Measurements from ENCODE around the gene TARS2. TPM values are rescaled to one million over a fixed set of nuclear protein-coding genes. Genes with fewer than 3 reads are reported as not detected.

Gene TARS2
- total and polyA plus RNA-seq, 2 of the 13 experiments (the other 11 are each of a cell fraction or from before 2014, with no cell fraction given): 21.3 to 22.8 TPM

DNA sequence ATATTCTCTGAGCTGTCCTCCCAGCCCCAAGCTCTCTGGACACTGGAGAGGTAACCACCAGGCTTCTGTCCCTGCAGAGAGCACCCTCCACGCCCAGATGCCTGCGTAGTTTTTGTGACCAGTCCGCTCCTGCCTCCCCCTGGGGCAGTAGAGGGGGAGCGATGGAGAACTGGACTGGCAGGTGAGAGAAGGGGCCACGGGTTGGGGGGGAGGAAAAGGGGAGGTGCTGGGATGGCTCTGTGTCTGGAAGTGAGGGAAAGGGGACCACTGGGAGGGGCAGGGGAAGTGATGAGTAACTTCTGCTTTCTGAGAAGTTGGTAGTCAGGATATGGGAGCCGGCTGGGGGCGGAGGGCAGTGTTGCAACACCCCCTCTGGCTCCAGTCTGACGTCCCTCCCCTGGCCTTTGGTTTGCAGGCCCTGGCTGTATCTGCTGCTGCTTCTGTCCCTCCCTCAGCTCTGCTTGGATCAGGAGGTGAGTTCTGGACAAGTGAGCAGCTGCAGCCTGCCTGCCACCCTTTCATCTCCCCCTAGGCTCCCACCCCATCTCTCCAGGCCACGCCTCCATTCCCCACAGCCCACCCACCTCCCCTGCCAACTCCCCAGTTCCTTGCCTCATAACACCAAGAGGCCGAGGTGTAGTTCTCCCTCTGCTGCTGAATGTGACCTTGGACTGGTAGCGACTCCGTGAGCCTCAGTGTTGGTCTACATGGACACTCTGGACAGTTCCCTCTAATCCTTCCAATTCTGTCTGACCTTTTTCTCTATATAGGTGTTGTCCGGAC is 65.1 kb downstream of the TARS2 start (continued):
- TF ChIP-seq SOX5 (CRISPR knock-in tag; IDR thresholded peaks at IDR 0.05; ENCODE audit: borderline replicate concordance): no peak
- TF ChIP-seq KLF13 (CRISPR knock-in tag; IDR thresholded peaks at IDR 0.05): no peak
- 0 out of 2 replicates have a peak, but pooled peaks have one; percentile 39 for TF ChIP-seq TAF1 (CRISPR knock-in tag; IDR thresholded peaks at IDR 0.05)
- no peak for TF ChIP-seq CCAR2 (optimal IDR thresholded peaks at IDR 0.05; ENCODE audit: low read depth, low read length)
- TF ChIP-seq, protein P1, sequence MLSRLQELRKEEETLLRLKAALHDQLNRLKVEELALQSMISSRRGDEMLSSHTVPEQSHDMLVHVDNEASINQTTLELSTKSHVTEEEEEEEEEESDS (CRISPR knock-in tag; IDR thresholded peaks at IDR 0.05; ENCODE audit: borderline replicate concordance): no peak
- peak; percentile 45; the same call in 1 of the 2 replicates for TF ChIP-seq NCOA2 (CRISPR knock-in tag; IDR thresholded peaks at IDR 0.05)
- TF ChIP-seq, protein P2, sequence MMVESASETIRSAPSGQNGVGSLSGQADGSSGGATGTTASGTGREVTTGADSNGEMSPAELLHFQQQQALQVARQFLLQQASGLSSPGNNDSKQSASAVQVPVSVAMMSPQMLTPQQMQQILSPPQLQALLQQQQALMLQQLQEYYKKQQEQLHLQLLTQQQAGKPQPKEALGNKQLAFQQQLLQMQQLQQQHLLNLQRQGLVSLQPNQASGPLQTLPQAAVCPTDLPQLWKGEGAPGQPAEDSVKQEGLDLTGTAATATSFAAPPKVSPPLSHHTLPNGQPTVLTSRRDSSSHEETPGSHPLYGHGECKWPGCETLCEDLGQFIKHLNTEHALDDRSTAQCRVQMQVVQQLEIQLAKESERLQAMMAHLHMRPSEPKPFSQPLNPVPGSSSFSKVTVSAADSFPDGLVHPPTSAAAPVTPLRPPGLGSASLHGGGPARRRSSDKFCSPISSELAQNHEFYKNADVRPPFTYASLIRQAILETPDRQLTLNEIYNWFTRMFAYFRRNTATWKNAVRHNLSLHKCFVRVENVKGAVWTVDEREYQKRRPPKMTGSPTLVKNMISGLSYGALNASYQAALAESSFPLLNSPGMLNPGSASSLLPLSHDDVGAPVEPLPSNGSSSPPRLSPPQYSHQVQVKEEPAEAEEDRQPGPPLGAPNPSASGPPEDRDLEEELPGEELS (CRISPR knock-in tag; IDR thresholded peaks at IDR 0.05): peak; percentile 66; the same call in 1 of the 2 replicates
- TF ChIP-seq PAWR (CRISPR knock-in tag; IDR thresholded peaks at IDR 0.05; ENCODE audit: borderline replicate concordance): no peak
- TF ChIP-seq ZMYM3 (CRISPR knock-in tag; IDR thresholded peaks at IDR 0.05): no peak
- TF ChIP-seq ZNF749 (CRISPR knock-in tag; IDR thresholded peaks at IDR 0.05; ENCODE audit: borderline replicate concordance): peak; percentile 22; the same call in 1 of the 2 replicates
- TF ChIP-seq, protein P3, sequence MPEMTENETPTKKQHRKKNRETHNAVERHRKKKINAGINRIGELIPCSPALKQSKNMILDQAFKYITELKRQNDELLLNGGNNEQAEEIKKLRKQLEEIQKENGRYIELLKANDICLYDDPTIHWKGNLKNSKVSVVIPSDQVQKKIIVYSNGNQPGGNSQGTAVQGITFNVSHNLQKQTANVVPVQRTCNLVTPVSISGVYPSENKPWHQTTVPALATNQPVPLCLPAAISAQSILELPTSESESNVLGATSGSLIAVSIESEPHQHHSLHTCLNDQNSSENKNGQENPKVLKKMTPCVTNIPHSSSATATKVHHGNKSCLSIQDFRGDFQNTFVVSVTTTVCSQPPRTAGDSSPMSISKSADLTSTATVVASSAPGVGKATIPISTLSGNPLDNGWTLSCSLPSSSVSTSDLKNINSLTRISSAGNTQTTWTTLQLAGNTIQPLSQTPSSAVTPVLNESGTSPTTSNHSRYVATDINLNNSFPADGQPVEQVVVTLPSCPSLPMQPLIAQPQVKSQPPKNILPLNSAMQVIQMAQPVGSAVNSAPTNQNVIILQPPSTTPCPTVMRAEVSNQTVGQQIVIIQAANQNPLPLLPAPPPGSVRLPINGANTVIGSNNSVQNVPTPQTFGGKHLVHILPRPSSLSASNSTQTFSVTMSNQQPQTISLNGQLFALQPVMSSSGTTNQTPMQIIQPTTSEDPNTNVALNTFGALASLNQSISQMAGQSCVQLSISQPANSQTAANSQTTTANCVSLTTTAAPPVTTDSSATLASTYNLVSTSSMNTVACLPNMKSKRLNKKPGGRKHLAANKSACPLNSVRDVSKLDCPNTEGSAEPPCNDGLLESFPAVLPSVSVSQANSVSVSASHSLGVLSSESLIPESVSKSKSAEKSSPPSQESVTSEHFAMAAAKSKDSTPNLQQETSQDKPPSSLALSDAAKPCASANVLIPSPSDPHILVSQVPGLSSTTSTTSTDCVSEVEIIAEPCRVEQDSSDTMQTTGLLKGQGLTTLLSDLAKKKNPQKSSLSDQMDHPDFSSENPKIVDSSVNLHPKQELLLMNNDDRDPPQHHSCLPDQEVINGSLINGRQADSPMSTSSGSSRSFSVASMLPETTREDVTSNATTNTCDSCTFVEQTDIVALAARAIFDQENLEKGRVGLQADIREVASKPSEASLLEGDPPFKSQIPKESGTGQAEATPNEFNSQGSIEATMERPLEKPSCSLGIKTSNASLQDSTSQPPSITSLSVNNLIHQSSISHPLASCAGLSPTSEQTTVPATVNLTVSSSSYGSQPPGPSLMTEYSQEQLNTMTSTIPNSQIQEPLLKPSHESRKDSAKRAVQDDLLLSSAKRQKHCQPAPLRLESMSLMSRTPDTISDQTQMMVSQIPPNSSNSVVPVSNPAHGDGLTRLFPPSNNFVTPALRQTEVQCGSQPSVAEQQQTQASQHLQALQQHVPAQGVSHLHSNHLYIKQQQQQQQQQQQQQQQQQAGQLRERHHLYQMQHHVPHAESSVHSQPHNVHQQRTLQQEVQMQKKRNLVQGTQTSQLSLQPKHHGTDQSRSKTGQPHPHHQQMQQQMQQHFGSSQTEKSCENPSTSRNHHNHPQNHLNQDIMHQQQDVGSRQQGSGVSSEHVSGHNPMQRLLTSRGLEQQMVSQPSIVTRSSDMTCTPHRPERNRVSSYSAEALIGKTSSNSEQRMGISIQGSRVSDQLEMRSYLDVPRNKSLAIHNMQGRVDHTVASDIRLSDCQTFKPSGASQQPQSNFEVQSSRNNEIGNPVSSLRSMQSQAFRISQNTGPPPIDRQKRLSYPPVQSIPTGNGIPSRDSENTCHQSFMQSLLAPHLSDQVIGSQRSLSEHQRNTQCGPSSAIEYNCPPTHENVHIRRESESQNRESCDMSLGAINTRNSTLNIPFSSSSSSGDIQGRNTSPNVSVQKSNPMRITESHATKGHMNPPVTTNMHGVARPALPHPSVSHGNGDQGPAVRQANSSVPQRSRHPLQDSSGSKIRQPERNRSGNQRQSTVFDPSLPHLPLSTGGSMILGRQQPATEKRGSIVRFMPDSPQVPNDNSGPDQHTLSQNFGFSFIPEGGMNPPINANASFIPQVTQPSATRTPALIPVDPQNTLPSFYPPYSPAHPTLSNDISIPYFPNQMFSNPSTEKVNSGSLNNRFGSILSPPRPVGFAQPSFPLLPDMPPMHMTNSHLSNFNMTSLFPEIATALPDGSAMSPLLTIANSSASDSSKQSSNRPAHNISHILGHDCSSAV (CRISPR knock-in tag; IDR thresholded peaks at IDR 0.05; ENCODE audit: borderline replicate concordance): no peak
- TF ChIP-seq ZNF383 (CRISPR knock-in tag; IDR thresholded peaks at IDR 0.05; ENCODE audit: borderline replicate concordance): no peak
- TF ChIP-seq ZSCAN9 (CRISPR knock-in tag; IDR thresholded peaks at IDR 0.05; ENCODE audit: borderline replicate concordance): no peak
- no peak for TF ChIP-seq ZMYM2 (CRISPR knock-in tag; IDR thresholded peaks at IDR 0.05)
- no peak for TF ChIP-seq SNAI1 (CRISPR knock-in tag; IDR thresholded peaks at IDR 0.05; ENCODE audit: borderline replicate concordance)
- no peak for TF ChIP-seq MBNL3 (CRISPR knock-in tag; conservative IDR thresholded peaks at IDR 0.05)
- TF ChIP-seq, protein P4, sequence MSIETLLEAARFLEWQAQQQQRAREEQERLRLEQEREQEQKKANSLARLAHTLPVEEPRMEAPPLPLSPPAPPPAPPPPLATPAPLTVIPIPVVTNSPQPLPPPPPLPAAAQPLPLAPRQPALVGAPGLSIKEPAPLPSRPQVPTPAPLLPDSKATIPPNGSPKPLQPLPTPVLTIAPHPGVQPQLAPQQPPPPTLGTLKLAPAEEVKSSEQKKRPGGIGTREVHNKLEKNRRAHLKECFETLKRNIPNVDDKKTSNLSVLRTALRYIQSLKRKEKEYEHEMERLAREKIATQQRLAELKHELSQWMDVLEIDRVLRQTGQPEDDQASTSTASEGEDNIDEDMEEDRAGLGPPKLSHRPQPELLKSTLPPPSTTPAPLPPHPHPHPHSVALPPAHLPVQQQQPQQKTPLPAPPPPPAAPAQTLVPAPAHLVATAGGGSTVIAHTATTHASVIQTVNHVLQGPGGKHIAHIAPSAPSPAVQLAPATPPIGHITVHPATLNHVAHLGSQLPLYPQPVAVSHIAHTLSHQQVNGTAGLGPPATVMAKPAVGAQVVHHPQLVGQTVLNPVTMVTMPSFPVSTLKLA (IDR thresholded peaks at IDR 0.05): no peak
- 0 out of 2 replicates have a peak, but pooled peaks have one; percentile 56 for TF ChIP-seq ZNF335 (CRISPR knock-in tag; IDR thresholded peaks at IDR 0.05)
